H1 (cell line): ENCODE data around the gene COL4A3. TPM values are rescaled to one million over a fixed set of nuclear protein-coding genes. Genes with fewer than 3 reads are reported as not detected.

Source experiments
- CHD2 ChIP-seq: IDR thresholded peaks from 2 replicates; pipeline ENCODE4 v1.6.1; 2012; ENCODE audit warnings: low read length, improper control_type of control experiment
- CTCF ChIP-seq, 3 experiments: IDR thresholded peaks; 1 replicate in 2 of 3; 2 replicates in 1 of 3; pipeline versions ENCODE4 v1.5.1 to v1.6.1; 2011; ENCODE audit warnings: low read length in 3 of 3, mild to moderate bottlenecking in 3 of 3, inconsistent platforms in 2 of 3, low read depth in 1 of 3, moderate library complexity in 1 of 3; ENCODE audit not compliant: insufficient read depth in 1 of 3; ENCODE audit errors: control extremely low read depth in 1 of 3
- FOSL1 ChIP-seq: IDR thresholded peaks from 2 replicates; pipeline ENCODE4 v1.6.1; 2011; ENCODE audit warnings: mild to moderate bottlenecking, low read depth, low read length, moderate library complexity; ENCODE audit not compliant: insufficient read depth
- HDAC2 ChIP-seq, 2 experiments: fragments of 300-600 bp in 1 of 2; sonication (generic) in 1 of 2; IDR thresholded peaks; 2 replicates each; pipeline ENCODE4 v1.6.1; 2011 to 2012; ENCODE audit warnings: low read depth in 2 of 2, low read length in 2 of 2, mild to moderate bottlenecking in 2 of 2, moderate library complexity in 2 of 2, borderline replicate concordance in 1 of 2, inconsistent platforms in 1 of 2
- KDM1A ChIP-seq: fragments of 200-600, 300-600 bp; sonication (generic); IDR thresholded peaks from 2 replicates; pipeline ENCODE4 v1.7.1; 2016; ENCODE audit warnings: mild to moderate bottlenecking, low read length, borderline replicate concordance
- TAF1 ChIP-seq: IDR thresholded peaks from 2 replicates; pipeline ENCODE4 v1.6.1; 2011; ENCODE audit warnings: mild to moderate bottlenecking, low read depth, low read length
- polyA plus RNA-seq, 7 experiments: library from polyadenylated mRNA; depleted of rRNA in 3 of 7; stranded (reverse) in 5 of 7; unstranded in 2 of 7; fragments of >200 nt in 5 of 7; fragments of 200-250 nt in 2 of 7; gene quantifications; 1 replicate in 5 of 7; 2 replicates in 1 of 7; 4 replicates in 1 of 7; pipeline versions ENCODE4 v1.2.1 to v1.2.3, GENCODE V29; 2011 to 2013; ENCODE audit warnings: missing spikeins in 2 of 7, mixed read lengths in 2 of 7
- total RNA-seq: library from RNA; stranded (reverse); fragmentation: NEBNext Ultra II Directional; extraction: Animal tissue kit (Norgen Biotek cat#: 25700); gene quantifications from 2 replicates; pipeline ENCODE4 v1.2.1, GENCODE V29; 2021

COL4A3 gene
- total and polyA plus RNA-seq, 2 of the 8 experiments (the other 6 are each of a cell fraction or from before 2014, with no cell fraction given), result 0.12 to 0.17 TPM

- TF ChIP-seq HDAC2 (IDR thresholded peaks at IDR 0.05; ENCODE audit: borderline replicate concordance in 1 of 2, low read depth in 2 of 2, low read length in 2 of 2) (no peak), CTCF (IDR thresholded peaks at IDR 0.05; ENCODE audit: control extremely low read depth in 1 of 3, insufficient read depth in 1 of 3, low read depth in 1 of 3, low read length in 3 of 3) (no peak), CHD2 (no peak), TAF1 (no peak), KDM1A (no peak), FOSL1 (no peak)
Observed at GRCh38 chr2:227335713-227336112, 171.3 kb downstream of the COL4A3 start (continued).
